K562 (cell line): Measurements from ENCODE around the gene ARHGAP10. TPM values are rescaled to one million over a fixed set of nuclear protein-coding genes. Genes with fewer than 3 reads are reported as not detected.

Experiments
- GTF2A2 ChIP-seq: IDR thresholded peaks from 2 replicates; pipeline ENCODE4 v1.6.1; 2016; ENCODE audit warnings: mild to moderate bottlenecking, missing genetic modification characterization, missing compliant biosample characterization
- NRF1 ChIP-seq, 2 experiments: fragments of 450-650 bp; IDR thresholded peaks in 1 of 2; conservative IDR thresholded peaks in 1 of 2; 2 replicates each; pipeline ENCODE4 v1.6.1; 2014; ENCODE audit warnings: mild to moderate bottlenecking in 2 of 2
- POLR3A ChIP-seq: IDR thresholded peaks from 2 replicates; pipeline ENCODE4 v1.6.1; 2011; ENCODE audit warnings: borderline replicate concordance, mild to moderate bottlenecking, moderate library complexity; ENCODE audit not compliant: insufficient read length, insufficient read depth; ENCODE audit errors: extremely low read depth
- SREBF1 ChIP-seq: fragments of 150-350 bp; IDR thresholded peaks from 2 replicates; pipeline ENCODE4 v1.6.1; 2014; ENCODE audit warnings: antibody characterized with exemption, low read depth, low read length, borderline replicate concordance
- ZNF274 ChIP-seq: IDR thresholded peaks from 2 replicates; pipeline ENCODE4 v1.6.1; 2011; ENCODE audit warnings: low read depth, mild to moderate bottlenecking, low read length, moderate library complexity, borderline replicate concordance
- ZNF431 ChIP-seq: sonication (generic); formaldehyde crosslinking; IDR thresholded peaks from 2 replicates; pipeline ENCODE4 v1.8.0; 2022; ENCODE audit warnings: mild to moderate bottlenecking, missing genetic modification reagents
- ZNF592 ChIP-seq: fragments of 450-650 bp; IDR thresholded peaks from 2 replicates; pipeline ENCODE4 v1.6.1; 2017; ENCODE audit warnings: antibody characterized with exemption, mild to moderate bottlenecking
- polyA plus RNA-seq, 8 experiments: library from polyadenylated mRNA; depleted of rRNA in 4 of 8; stranded (reverse) in 5 of 8; unstranded in 3 of 8; fragments of >200 nt; fragmentation: Nextera tagmentation in 2 of 8; fragmentation: Illumina TruSeq in 1 of 8; extraction: Ambion mirVana in 2 of 8; extraction: Trizol in 1 of 8; gene quantifications; 2 replicates each; pipeline versions ENCODE4 v1.2.1 to v1.2.3, GENCODE V29; 2011 to 2014; ENCODE audit warnings: inconsistent platforms in 1 of 8, missing spikeins in 1 of 8
- total RNA-seq, 7 experiments: library from RNA; depleted of rRNA in 6 of 7; stranded (reverse); fragments of >200 nt in 6 of 7; fragmentation: Illumina TruSeq in 2 of 7; extraction: Trizol in 2 of 7; gene quantifications; 2 replicates each; pipeline versions ENCODE4 v1.2.1 to v1.2.3, GENCODE V29; 2011 to 2021; ENCODE audit warnings: low replicate concordance in 1 of 7
- TF ChIP-seq, protein P1 (sequence below): fragments of 450-650 bp; formaldehyde crosslinking; IDR thresholded peaks from 2 replicates; pipeline ENCODE4 v1.4.0; 2020; ENCODE audit warnings: mild to moderate bottlenecking, moderate library complexity

Gene ARHGAP10
- total and polyA plus RNA-seq, 9 of the 15 experiments (the other 6 are each of a cell fraction or from before 2014, with no cell fraction given), result 0.03 to 0.22 (median 0.06) TPM; not detected in 3

GRCh38 chr4:148094149-148094548 lies 362.3 kb downstream of the ARHGAP10 start (continued):
- TF ChIP-seq ZNF592, result no peak
- TF ChIP-seq SREBF1, result no peak
- no peak for TF ChIP-seq POLR3A
- TF ChIP-seq ZNF431 (CRISPR knock-in tag), result no peak
- no peak for TF ChIP-seq GTF2A2 (tag)
- no peak for TF ChIP-seq ZNF274
- no peak for TF ChIP-seq NRF1 (conservative IDR thresholded peaks at IDR 0.05 in 1 of 2, IDR thresholded peaks at IDR 0.05 in 1 of 2)
- TF ChIP-seq, protein P1, sequence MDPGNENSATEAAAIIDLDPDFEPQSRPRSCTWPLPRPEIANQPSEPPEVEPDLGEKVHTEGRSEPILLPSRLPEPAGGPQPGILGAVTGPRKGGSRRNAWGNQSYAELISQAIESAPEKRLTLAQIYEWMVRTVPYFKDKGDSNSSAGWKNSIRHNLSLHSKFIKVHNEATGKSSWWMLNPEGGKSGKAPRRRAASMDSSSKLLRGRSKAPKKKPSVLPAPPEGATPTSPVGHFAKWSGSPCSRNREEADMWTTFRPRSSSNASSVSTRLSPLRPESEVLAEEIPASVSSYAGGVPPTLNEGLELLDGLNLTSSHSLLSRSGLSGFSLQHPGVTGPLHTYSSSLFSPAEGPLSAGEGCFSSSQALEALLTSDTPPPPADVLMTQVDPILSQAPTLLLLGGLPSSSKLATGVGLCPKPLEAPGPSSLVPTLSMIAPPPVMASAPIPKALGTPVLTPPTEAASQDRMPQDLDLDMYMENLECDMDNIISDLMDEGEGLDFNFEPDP (CRISPR knock-in tag), result no peak
